Measurements from ENCODE around the gene TRIP6. TPM values are rescaled to one million over a fixed set of nuclear protein-coding genes. Genes with fewer than 3 reads are reported as not detected.
A peak's percentile ranks its signal among the peaks of the same experiment; 100 is the strongest.

TRIP6 gene
- 75.8 and 78.5 TPM in 2 replicates for total RNA-seq (2014; rRNA removed; shearing (Covaris generic))
- 206 and 245 TPM in 2 replicates for polyA plus RNA-seq (2014; cell fraction: nucleus; rRNA removed)

- DNase-seq (ENCODE audit: extremely low read depth, low read depth), result peak; percentile 76
Measured at GRCh38 chr7:100867040-100867775, at the start of gene TRIP6. TRIP6 (plus strand) TSS chr7:100867387; CDS start chr7:100867498, 111 bp downstream.

- no peak for DNase-seq (ENCODE audit: extremely low read depth, low read depth)
Measured at GRCh38 chr7:100818366-100818765, 48.8 kb upstream of the TRIP6 start.

GRCh38 chr7:100818825-100819224 is 48.4 kb upstream of the TRIP6 start:
- DNase-seq (ENCODE audit: extremely low read depth, low read depth), result no peak

- no peak for DNase-seq (ENCODE audit: extremely low read depth, low read depth)
Measured at GRCh38 chr7:100819586-100819985, 47.6 kb upstream of the TRIP6 start.

- no peak for DNase-seq (ENCODE audit: extremely low read depth, low read depth)
Measured at GRCh38 chr7:100822236-100823139, 44.7 kb upstream of the TRIP6 start.

- DNase-seq (ENCODE audit: extremely low read depth, low read depth), result no peak
Measured at GRCh38 chr7:100823140-100823525, 44.1 kb upstream of the TRIP6 start.

GRCh38 chr7:100823534-100823933 is 43.7 kb upstream of the TRIP6 start:
- no peak for DNase-seq (ENCODE audit: extremely low read depth, low read depth)

- DNase-seq (ENCODE audit: extremely low read depth, low read depth), result no peak
Measured at GRCh38 chr7:100824499-100825214, 42.5 kb upstream of the TRIP6 start.

- no peak for DNase-seq (ENCODE audit: extremely low read depth, low read depth)
Measured at GRCh38 chr7:100825215-100825671, 41.9 kb upstream of the TRIP6 start.

- DNase-seq (ENCODE audit: extremely low read depth, low read depth), result peak; percentile 65
Measured at GRCh38 chr7:100825751-100826513, 41.3 kb upstream of the TRIP6 start.

- DNase-seq (ENCODE audit: extremely low read depth, low read depth), result no peak
Measured at GRCh38 chr7:100826514-100827329, 40.5 kb upstream of the TRIP6 start.

GRCh38 chr7:100827330-100828226 is 39.6 kb upstream of the TRIP6 start, which contains the start of gene EPHB4:
EPHB4 (minus strand) TSS chr7:100827523; CDS start chr7:100827030, 493 bp downstream.
- peak; percentile 73 for DNase-seq (ENCODE audit: extremely low read depth, low read depth)

GRCh38 chr7:100829150-100829716 is 38.0 kb upstream of the TRIP6 start:
- no peak for DNase-seq (ENCODE audit: extremely low read depth, low read depth)

- no peak for DNase-seq (ENCODE audit: extremely low read depth, low read depth)
Measured at GRCh38 chr7:100830396-100830795, 36.8 kb upstream of the TRIP6 start.

GRCh38 chr7:100832281-100832633 is 34.9 kb upstream of the TRIP6 start:
- DNase-seq (ENCODE audit: extremely low read depth, low read depth), result no peak

GRCh38 chr7:100835903-100836811 is 31.0 kb upstream of the TRIP6 start:
- DNase-seq (ENCODE audit: extremely low read depth, low read depth), result no peak

- no peak for DNase-seq (ENCODE audit: extremely low read depth, low read depth)
Measured at GRCh38 chr7:100836812-100837098, 30.4 kb upstream of the TRIP6 start.

Data from NCI-H460 (cell line).